HG02870 (cell line): ENCODE results near the gene GIMAP1.
A peak's percentile ranks its signal among the peaks of the same experiment; 100 is the strongest.
"Not testable (repeated sequence)": the region's sequence is repeated elsewhere in the genome, so short reads cannot be mapped to it uniquely, and the experiment has no call there.

Experiments
- ATAC-seq: cut with Tn5 transposase; IDR thresholded peaks from one replicate; pipeline ENCODE4 v1.9.1; 2021; ENCODE audit warnings: mild to moderate bottlenecking, moderate library complexity; ENCODE audit not compliant: unreplicated experiment

GIMAP1 gene

GRCh38 chr7:150716368-150716767 lies at the start of gene GIMAP1:
Gene GIMAP1 (plus strand): TSS chr7:150716613. CDS start chr7:150719048, 2,435 bp downstream.
- ATAC-seq, result no peak

GRCh38 chr7:150668472-150668911 lies 47.9 kb upstream of the GIMAP1 start:
- ATAC-seq, result peak; percentile 83

- ATAC-seq, result no peak
Measured at GRCh38 chr7:150668977-150669376, 47.4 kb upstream of the GIMAP1 start.

- ATAC-seq, result not testable (repeated sequence)
Measured at GRCh38 chr7:150671798-150672585, 44.4 kb upstream of the GIMAP1 start.

- ATAC-seq, result no peak
Measured at GRCh38 chr7:150675714-150676113, 40.7 kb upstream of the GIMAP1 start.

- not testable (repeated sequence) for ATAC-seq
Measured at GRCh38 chr7:150676276-150676675, 40.1 kb upstream of the GIMAP1 start.

- ATAC-seq, result not testable (repeated sequence)
Measured at GRCh38 chr7:150676854-150677253, 39.6 kb upstream of the GIMAP1 start.

GRCh38 chr7:150678601-150679000 lies 37.8 kb upstream of the GIMAP1 start:
- ATAC-seq, result not testable (repeated sequence)

GRCh38 chr7:150680364-150680763 lies 36.0 kb upstream of the GIMAP1 start:
- not testable (repeated sequence) for ATAC-seq

GRCh38 chr7:150685219-150686029 lies 31.0 kb upstream of the GIMAP1 start, which contains the start of gene GIMAP2:
Gene GIMAP2 (plus strand): TSS chr7:150685706. CDS start chr7:150687060, 1,354 bp downstream.
- ATAC-seq, result peak; percentile 93

- ATAC-seq, result no peak
Measured at GRCh38 chr7:150686030-150686631, 30.3 kb upstream of the GIMAP1 start.

GRCh38 chr7:150688630-150689029 lies 27.8 kb upstream of the GIMAP1 start:
- no peak for ATAC-seq

GRCh38 chr7:150695654-150696053 lies 20.8 kb upstream of the GIMAP1 start:
- no peak for ATAC-seq

- ATAC-seq, result no peak
Measured at GRCh38 chr7:150703209-150703608, 13.2 kb upstream of the GIMAP1 start.

- ATAC-seq, result no peak
Measured at GRCh38 chr7:150715293-150715692, 1.1 kb upstream of the GIMAP1 start.

- ATAC-seq, result no peak
Measured at GRCh38 chr7:150715738-150716137, 675 bp upstream of the GIMAP1 start.

GRCh38 chr7:150716939-150717338 lies 526 bp downstream of the GIMAP1 start:
- ATAC-seq, result no peak

GRCh38 chr7:150717814-150718420 lies 1.5 kb downstream of the GIMAP1 start:
- ATAC-seq, result no peak

GRCh38 chr7:150719436-150719835 lies 3.0 kb downstream of the GIMAP1 start:
- ATAC-seq, result no peak

GRCh38 chr7:150719960-150720891 lies 3.8 kb downstream of the GIMAP1 start:
- ATAC-seq, result no peak
